Lung (tissue), 12 donors: Measurements from ENCODE around the gene TMEM109. TPM values are rescaled to one million over a fixed set of nuclear protein-coding genes. Genes with fewer than 3 reads are reported as not detected.

Source experiments
- ATAC-seq: fragments of 200-7000 bp; cut with Tn5 transposase; one replicate; pipeline ENCODE4 v1.9.1; 2020; ENCODE audit warnings: moderate number of reproducible peaks; ENCODE audit not compliant: insufficient read depth, low FRiP score
- DNase-seq, 3 donors: peaks; one replicate each; pipeline ENCODE4 v3.0.0-alpha.2; 2013 to 2017
- H3K27ac ChIP-seq, 2 donors: one replicate each; pipeline ENCODE4 v1.5.1; 2013; ENCODE audit warnings: mild to moderate bottlenecking in 2 of 2, moderate library complexity in 2 of 2, control low read depth in 1 of 2, inconsistent platforms in 1 of 2, low read depth in 1 of 2, low read length in 1 of 2
- H3K27me3 ChIP-seq, 3 donors: one replicate each; pipeline ENCODE4 v1.5.1; 2013; ENCODE audit warnings: low read length in 2 of 3; ENCODE audit not compliant: control insufficient read depth in 3 of 3, insufficient read depth in 3 of 3
- H3K36me3 ChIP-seq, 4 donors: one replicate each; pipeline ENCODE4 v1.5.1; 2013; ENCODE audit warnings: low read length in 4 of 4, mild to moderate bottlenecking in 1 of 4, moderate library complexity in 1 of 4; ENCODE audit not compliant: control insufficient read depth in 4 of 4, insufficient read depth in 4 of 4
- H3K4me1 ChIP-seq, 5 donors: one replicate each; pipeline ENCODE4 v1.5.1; 2013; ENCODE audit warnings: low read length in 5 of 5, mild to moderate bottlenecking in 2 of 5, moderate library complexity in 1 of 5; ENCODE audit not compliant: control insufficient read depth in 5 of 5, insufficient read depth in 5 of 5
- H3K4me3 ChIP-seq: one replicate; pipeline ENCODE4 v1.5.1; 2013; ENCODE audit warnings: mild to moderate bottlenecking, control low read depth, moderate library complexity
- H3K9ac ChIP-seq, 2 donors: one replicate each; pipeline ENCODE4 v1.5.1; 2013; ENCODE audit warnings: low read length in 2 of 2, control low read depth in 1 of 2; ENCODE audit not compliant: insufficient read depth in 1 of 2
- H3K9me3 ChIP-seq, 4 donors: one replicate each; pipeline ENCODE4 v1.5.1; 2013; ENCODE audit warnings: low read length in 3 of 4, mild to moderate bottlenecking in 1 of 4, moderate library complexity in 1 of 4; ENCODE audit not compliant: control insufficient read depth in 4 of 4, insufficient read depth in 3 of 4
- WGBS, 2 donors: extraction: QIAGEN DNeasy Blood & Tissue Kit; methylation state at CpG; one replicate each; pipeline ENCODE4 v1.1.7; 2013; 5-methylcytosine and 5-hydroxymethylcytosine counted together
- polyA plus RNA-seq, 2 donors: library from polyadenylated mRNA; stranded (reverse); fragments of 200-250 nt; gene quantifications; one replicate each; pipeline ENCODE4 v1.2.1, GENCODE V29; 2013
- total RNA-seq, 2 donors: library from RNA; depleted of rRNA in 1 of 2; stranded (reverse); fragments of >200 nt in 1 of 2; gene quantifications; one replicate each; pipeline ENCODE4 v1.2.1, GENCODE V29; 2014 to 2021
- TF ChIP-seq, protein P1 (sequence below): IDR thresholded peaks from 2 replicates; pipeline ENCODE4 v1.5.1; 2012; ENCODE audit warnings: mild to moderate bottlenecking; ENCODE audit errors: control extremely low read depth, extremely low read depth
- donor health status: control.
- donor health status: control.
- donor health status: Bipolar disorder and iron deficiency.
- donor health status: healthy.
- donor health status: DM: yes; HTN: yes; CAD: no.

TMEM109 gene
- total and polyA plus RNA-seq, 4 donors, result 69.2 to 128 (median 99.3) TPM

DNA sequence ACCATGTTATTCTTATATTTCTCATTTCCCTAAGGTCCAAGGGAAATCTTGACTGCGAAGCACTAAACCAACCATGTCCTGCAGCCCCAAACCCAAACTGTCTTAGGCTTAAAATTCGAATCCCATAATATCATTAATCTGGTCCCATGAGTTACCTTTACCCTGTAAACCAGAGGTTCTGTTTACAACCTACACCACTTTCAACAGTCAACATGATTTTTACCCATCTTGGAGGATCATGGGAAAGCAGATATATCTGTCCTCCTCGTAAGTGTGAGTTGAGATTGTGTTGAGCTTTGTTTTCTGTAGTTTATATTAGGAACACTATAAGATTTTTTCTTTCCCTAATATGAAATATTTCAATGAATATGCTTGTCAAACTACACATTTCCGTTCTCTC is 14.0 kb upstream of the TMEM109 start:
- Histone ChIP-seq H3K9me3 (no peaks in the 10 kb centered on the region), H3K9ac (no peak overlapping the region), H3K27ac (no peak overlapping the region), H3K27me3 (no peaks in the 10 kb centered on the region), H3K4me3 (no peak overlapping the region), H3K4me1 (peaks cover under 1 to 6% (median 2%) of the 10 kb centered on the region in 5 donors), H3K36me3 (peaks cover 55 to 60% (median 57%) of the 10 kb centered on the region in 4 donors)
- DNase-seq (no peak), ATAC-seq (no peak)
- WGBS, 2 donors, result 73 to 79% methylated on average over 4 of the region's 4 CpGs
- TF ChIP-seq, protein P1, sequence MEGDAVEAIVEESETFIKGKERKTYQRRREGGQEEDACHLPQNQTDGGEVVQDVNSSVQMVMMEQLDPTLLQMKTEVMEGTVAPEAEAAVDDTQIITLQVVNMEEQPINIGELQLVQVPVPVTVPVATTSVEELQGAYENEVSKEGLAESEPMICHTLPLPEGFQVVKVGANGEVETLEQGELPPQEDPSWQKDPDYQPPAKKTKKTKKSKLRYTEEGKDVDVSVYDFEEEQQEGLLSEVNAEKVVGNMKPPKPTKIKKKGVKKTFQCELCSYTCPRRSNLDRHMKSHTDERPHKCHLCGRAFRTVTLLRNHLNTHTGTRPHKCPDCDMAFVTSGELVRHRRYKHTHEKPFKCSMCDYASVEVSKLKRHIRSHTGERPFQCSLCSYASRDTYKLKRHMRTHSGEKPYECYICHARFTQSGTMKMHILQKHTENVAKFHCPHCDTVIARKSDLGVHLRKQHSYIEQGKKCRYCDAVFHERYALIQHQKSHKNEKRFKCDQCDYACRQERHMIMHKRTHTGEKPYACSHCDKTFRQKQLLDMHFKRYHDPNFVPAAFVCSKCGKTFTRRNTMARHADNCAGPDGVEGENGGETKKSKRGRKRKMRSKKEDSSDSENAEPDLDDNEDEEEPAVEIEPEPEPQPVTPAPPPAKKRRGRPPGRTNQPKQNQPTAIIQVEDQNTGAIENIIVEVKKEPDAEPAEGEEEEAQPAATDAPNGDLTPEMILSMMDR, result no peak

DNA sequence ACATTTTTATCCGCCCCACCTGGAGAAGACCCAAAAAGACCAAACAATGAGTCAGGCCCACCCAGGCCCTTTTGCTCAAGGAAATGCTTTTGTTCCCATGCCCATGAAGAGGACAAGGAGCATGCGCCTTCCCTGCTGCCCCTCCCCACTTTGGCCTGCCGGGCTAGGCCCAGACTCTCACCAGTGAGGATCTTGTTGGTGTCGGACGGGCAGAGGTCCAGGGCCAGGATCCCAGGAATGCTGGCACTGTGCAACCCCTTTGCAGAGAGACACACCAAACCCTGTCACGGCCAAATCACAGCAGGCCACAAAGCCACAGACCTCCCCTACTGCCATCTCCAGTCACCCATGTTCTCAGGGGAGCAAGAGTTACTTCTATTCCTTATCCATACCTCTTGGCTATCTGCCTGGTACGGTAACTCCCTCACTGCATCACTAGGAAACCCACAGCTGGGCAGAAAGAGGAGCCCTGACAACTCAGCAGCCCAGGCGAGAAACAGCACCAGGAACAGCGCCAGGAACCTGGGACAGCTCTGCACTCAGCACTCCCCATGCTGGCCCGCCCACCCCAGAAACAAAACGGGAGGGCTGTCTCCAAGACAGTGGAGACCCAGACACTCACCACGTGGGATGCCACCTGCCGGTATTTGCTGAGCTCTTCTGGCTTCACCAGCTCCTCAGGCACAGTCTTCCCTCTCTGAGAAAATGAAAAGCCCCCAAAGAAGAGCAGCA is 13.1 kb upstream of the TMEM109 start:
- Histone ChIP-seq H3K9me3 (no peaks in the 10 kb centered on the region), H3K27ac (no peak overlapping the region), H3K4me3 (no peak overlapping the region), H3K9ac (no peak overlapping the region), H3K4me1 (peaks cover 4 to 14% (median 9%) of the 10 kb centered on the region in 5 donors), H3K36me3 (peaks cover 48 to 55% (median 52%) of the 10 kb centered on the region in 4 donors), H3K27me3 (no peaks in the 10 kb centered on the region)
- TF ChIP-seq, protein P1, result no peak
- WGBS, 2 donors, result 88 to 91% methylated on average over 13 of the region's 13 CpGs
- ATAC-seq, result no peak
- no peak for DNase-seq

DNA sequence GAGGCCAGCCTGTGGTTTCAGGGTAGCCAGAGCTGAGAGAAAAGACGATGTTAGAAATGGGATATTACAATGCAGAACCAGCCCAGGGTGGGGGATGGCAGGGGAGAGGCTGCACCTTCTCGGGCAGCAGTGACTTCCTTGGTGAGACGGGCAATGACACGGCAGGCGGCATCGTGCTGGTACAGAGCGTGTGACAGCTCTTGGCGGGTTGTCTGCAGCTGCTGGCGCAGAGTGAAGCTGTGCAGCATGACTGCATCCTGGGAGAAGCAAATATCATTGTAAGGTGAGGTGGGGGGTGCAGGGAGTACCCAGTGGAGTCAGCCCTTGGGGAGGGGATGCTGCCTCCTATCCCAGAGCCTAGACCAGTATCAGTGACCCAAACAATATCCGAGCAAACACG is 11.3 kb upstream of the TMEM109 start:
- TF ChIP-seq, protein P1, result no peak
- H3K4me3 ChIP-seq, result no peak overlapping the region
- H3K27ac ChIP-seq, result no peak overlapping the region
- WGBS, 2 donors, result 92 to 93% methylated on average over 11 of the region's 11 CpGs
- ATAC-seq, result no peak
- no peak for DNase-seq
- no peak overlapping the region for H3K9ac ChIP-seq
- peaks cover 35 to 44% (median 43%) of the 10 kb centered on the region in 4 donors for H3K36me3 ChIP-seq
- H3K9me3 ChIP-seq, result no peaks in the 10 kb centered on the region
- no peaks in the 10 kb centered on the region for H3K27me3 ChIP-seq
- H3K4me1 ChIP-seq, result peaks cover 5 to 20% (median 9%) of the 10 kb centered on the region in 5 donors
